ENCODE results near the gene ERMARD. TPM values are rescaled to one million over a fixed set of nuclear protein-coding genes. Genes with fewer than 3 reads are reported as not detected.

The ERMARD gene
- total RNA-seq, 1 donor from 2014 or later, result 30.3 TPM

DNA sequence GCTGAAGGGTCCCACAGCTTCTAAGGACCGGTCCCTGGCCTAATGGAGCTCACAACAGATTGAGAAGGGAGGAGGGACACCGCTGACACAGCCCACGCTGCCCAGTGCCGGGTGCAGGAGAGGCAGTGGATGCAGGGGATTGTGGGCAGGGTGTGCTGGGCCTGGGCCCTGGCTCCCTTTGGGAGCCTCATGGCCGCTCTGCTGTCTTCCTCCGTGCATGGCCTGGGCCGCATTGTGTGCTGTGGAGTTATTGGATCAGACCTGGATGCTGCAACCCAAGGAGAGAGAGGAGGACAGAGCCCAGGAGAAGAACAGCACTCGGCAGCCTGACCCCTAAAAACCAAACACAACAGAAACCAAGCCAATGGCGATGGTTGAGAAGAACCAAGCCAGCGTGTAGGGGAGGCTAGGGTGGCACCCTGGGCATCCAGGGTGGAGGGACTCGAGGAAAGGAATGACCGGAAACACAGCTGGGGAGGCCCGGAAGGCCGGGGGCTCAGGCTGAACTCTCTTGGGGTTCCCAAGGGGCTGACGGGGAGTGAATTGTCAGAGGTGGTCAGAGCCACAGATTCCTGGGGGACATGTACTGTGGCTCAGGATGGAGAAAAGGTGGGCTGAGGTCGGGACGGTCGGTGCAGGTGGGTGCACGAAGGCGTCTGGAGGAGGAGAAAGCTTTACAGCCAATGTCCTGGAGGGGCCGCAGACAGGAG, 41.0 kb downstream of the ERMARD start:
- no peak overlapping the region for H3K27ac Mint-ChIP-seq

DNA sequence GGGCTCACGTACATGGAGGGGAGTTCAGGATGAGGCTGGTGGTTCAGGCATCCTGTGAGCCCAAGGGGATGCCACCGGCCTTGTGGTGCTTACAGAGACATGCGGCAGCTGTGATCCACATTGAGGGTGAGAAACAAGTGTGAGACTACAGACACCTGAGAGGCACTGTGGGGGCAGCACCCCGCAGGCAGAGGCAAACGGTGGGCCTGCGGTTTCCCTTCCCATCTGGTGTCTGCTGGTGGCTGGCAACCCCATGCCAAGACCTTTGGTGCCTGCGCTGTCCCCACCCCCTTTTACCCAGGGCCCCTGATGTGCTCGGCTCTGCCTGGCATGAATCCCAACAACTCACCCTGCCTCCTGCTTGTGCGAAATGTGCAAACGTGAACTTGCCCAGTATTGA, 42.0 kb downstream of the ERMARD start:
- Mint-ChIP-seq H3K4me3 (ENCODE audit: low read depth) (no peak overlapping the region), H3K27me3 (no peaks in the 10 kb centered on the region), H3K4me1 (ENCODE audit: low read depth) (peaks cover 64% of the 10 kb centered on the region), H3K9me3 (ENCODE audit: low read depth) (peaks cover 5% of the 10 kb centered on the region), H3K36me3 (ENCODE audit: insufficient read depth) (peaks cover 15% of the 10 kb centered on the region), H3K27ac (no peak overlapping the region)
- DNase-seq (ENCODE audit: low spot score, unreplicated experiment), result peak; percentile 6
- TF ChIP-seq, protein P1, sequence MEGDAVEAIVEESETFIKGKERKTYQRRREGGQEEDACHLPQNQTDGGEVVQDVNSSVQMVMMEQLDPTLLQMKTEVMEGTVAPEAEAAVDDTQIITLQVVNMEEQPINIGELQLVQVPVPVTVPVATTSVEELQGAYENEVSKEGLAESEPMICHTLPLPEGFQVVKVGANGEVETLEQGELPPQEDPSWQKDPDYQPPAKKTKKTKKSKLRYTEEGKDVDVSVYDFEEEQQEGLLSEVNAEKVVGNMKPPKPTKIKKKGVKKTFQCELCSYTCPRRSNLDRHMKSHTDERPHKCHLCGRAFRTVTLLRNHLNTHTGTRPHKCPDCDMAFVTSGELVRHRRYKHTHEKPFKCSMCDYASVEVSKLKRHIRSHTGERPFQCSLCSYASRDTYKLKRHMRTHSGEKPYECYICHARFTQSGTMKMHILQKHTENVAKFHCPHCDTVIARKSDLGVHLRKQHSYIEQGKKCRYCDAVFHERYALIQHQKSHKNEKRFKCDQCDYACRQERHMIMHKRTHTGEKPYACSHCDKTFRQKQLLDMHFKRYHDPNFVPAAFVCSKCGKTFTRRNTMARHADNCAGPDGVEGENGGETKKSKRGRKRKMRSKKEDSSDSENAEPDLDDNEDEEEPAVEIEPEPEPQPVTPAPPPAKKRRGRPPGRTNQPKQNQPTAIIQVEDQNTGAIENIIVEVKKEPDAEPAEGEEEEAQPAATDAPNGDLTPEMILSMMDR (IDR thresholded peaks at IDR 0.05; ENCODE audit: unreplicated experiment), result no peak

More for the DNA sequence above, 41.0 kb downstream of the ERMARD start:
- Mint-ChIP-seq H3K4me1 (ENCODE audit: low read depth) (peaks cover 58% of the 10 kb centered on the region), H3K27me3 (no peaks in the 10 kb centered on the region), H3K9me3 (ENCODE audit: low read depth) (peaks cover 5% of the 10 kb centered on the region), H3K36me3 (ENCODE audit: insufficient read depth) (peaks cover 18% of the 10 kb centered on the region), H3K4me3 (ENCODE audit: low read depth) (no peak overlapping the region)
- TF ChIP-seq, protein P1 (IDR thresholded peaks at IDR 0.05; ENCODE audit: unreplicated experiment), result no peak
- DNase-seq (ENCODE audit: low spot score, unreplicated experiment), result peak; percentile 5

DNA sequence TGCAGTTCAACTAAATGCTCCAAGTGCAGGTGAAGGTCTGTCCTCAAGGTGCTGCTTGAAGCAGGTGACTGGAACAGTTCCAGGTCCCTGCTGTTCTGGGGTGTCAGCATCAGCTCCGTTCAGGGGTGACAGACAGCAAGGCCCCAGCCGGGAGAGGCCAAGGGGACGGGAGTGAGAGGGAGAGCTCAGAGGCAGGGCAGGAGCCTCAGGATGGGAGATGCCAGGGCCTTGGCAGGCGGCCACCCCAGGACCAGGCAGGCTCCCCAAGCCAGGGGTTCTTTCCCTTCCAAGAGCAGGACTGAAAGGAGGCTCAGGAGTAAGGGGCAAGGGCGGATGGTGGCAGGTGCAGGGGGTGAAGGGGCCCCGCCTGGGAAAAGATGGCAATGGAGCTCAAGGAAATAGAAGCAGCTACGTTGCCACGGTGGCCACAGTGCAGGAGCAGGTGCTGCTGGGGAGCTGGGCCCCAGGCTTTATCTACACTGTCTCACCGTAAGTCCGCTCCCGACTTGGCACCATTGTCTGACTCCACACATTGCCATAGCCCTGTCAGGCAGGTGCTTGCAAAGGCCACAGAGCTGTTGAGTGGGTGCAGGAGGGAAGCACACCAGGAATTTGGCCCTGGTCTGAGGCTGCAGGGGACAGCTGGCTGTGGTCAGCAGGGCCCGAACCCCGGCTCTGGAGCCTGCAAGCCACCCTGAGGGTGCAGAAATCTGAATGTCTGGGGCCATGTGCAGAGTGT, 43.1 kb downstream of the ERMARD start:
- Mint-ChIP-seq H3K9me3 (ENCODE audit: low read depth) (peaks cover 5% of the 10 kb centered on the region), H3K4me1 (ENCODE audit: low read depth) (peaks cover 69% of the 10 kb centered on the region), H3K4me3 (ENCODE audit: low read depth) (no peak overlapping the region), H3K27ac (peak overlapping the region; percentile 75), H3K27me3 (no peaks in the 10 kb centered on the region), H3K36me3 (ENCODE audit: insufficient read depth) (peaks cover 15% of the 10 kb centered on the region)
- DNase-seq (ENCODE audit: low spot score, unreplicated experiment), result no peak
- TF ChIP-seq, protein P1 (IDR thresholded peaks at IDR 0.05; ENCODE audit: unreplicated experiment), result no peak

DNA sequence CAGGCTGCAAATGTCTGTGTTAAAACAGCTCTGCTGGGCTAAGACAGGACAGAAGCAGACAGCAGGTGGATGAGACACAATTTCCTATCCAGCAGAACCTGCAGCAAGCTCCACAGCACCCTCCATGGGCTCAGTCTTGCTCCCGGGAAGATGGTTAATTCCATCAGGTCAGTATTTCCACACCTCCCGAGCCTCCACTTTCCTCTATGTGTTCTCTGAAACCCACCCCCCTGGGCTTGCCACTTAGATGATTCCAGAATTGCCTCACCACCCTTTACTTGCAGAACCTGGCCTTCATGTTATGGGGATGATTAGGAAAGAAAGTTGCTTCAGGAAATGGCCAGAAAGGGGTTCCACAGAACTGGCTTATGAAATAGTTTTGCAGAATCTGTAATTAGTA, 43.8 kb downstream of the ERMARD start:
- H3K4me1 Mint-ChIP-seq (ENCODE audit: low read depth), result peaks cover 70% of the 10 kb centered on the region
- H3K4me3 Mint-ChIP-seq (ENCODE audit: low read depth), result no peak overlapping the region
- H3K36me3 Mint-ChIP-seq (ENCODE audit: insufficient read depth), result peaks cover 15% of the 10 kb centered on the region
- no peaks in the 10 kb centered on the region for H3K27me3 Mint-ChIP-seq
- peaks cover 5% of the 10 kb centered on the region for H3K9me3 Mint-ChIP-seq (ENCODE audit: low read depth)
- H3K27ac Mint-ChIP-seq, result peak overlapping the region; percentile 75
- TF ChIP-seq, protein P1 (IDR thresholded peaks at IDR 0.05; ENCODE audit: unreplicated experiment), result no peak
- no peak for DNase-seq (ENCODE audit: low spot score, unreplicated experiment)

DNA sequence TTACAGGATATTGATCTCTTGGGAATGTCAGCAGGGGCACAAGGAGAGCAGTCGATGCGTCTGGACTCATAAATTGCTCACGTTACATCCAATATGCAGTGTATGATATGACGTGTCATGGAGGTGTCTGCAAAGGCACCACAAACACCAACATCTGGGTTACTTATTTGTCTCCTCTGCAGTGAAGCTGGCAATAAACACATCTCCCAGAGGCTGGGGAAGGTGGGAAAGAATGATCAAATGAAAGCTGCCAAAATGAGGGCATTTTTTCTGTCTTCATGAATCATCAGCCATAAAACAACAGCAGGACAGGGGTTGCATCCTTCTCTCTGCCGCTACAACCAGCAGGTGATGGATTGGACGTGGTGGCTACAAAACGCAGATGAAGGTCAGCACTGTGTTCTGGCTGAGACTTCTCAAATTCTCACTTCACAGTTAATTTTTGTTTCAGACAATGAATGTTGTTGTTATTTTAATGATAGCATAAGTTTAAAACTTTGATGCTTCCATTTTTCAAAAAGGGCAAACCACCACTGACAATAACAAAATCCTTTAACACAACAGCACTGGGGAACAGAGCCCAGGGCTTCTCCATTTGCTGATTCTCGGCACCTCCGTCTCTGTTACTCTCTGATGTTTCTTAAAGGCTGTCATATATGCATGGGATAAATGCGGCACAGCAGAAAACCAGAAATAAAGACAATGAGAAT, 47.5 kb downstream of the ERMARD start:
- peaks cover 78% of the 10 kb centered on the region for H3K4me1 Mint-ChIP-seq (ENCODE audit: low read depth)
- TF ChIP-seq, protein P1 (IDR thresholded peaks at IDR 0.05; ENCODE audit: unreplicated experiment), result no peak
- H3K9me3 Mint-ChIP-seq (ENCODE audit: low read depth), result peaks cover 5% of the 10 kb centered on the region
- peak overlapping the region; percentile 99 for H3K27ac Mint-ChIP-seq
- no peak for DNase-seq (ENCODE audit: low spot score, unreplicated experiment)
- H3K4me3 Mint-ChIP-seq (ENCODE audit: low read depth), result peak overlapping the region; percentile 63
- H3K27me3 Mint-ChIP-seq, result no peaks in the 10 kb centered on the region
- peaks cover 10% of the 10 kb centered on the region for H3K36me3 Mint-ChIP-seq (ENCODE audit: insufficient read depth)
